Naive thymus-derived CD4-positive, alpha-beta T cell (primary cell): ENCODE measurements around the gene TRIM60. TPM values are rescaled to one million over a fixed set of nuclear protein-coding genes. Genes with fewer than 3 reads are reported as not detected.
"Not testable (repeated sequence)": the region's sequence is repeated elsewhere in the genome, so short reads cannot be mapped to it uniquely, and the experiment has no call there.

Experiments used
- ATAC-seq: fragments of 150-1000 bp; cut with Tn5 transposase; 2 replicates; pipeline ENCODE4 v1.10.0; 2021; ENCODE audit warnings: mild to moderate bottlenecking, moderate library complexity
- CTCF ChIA-PET: fragments of 350-600 bp; sonication (Branson Sonifier 250); formaldehyde crosslinking; loops from one replicate; lab custom pipeline; 2021; ENCODE audit warnings: antibody characterized with exemption; lab: Charles Lee
- POLR2A ChIA-PET: fragments of 350-600 bp; sonication (Branson Sonifier 250); formaldehyde crosslinking; loops from one replicate; lab custom pipeline; 2021; ENCODE audit warnings: antibody characterized with exemption, inconsistent platforms; lab: Charles Lee
- DNase-seq, 9 donors: peaks; one replicate each; pipeline versions ENCODE4 v3.0.0 to v3.0.0-alpha.2; 2020 to 2022; ENCODE audit warnings: mixed read lengths in 1 of 9
- H3K27ac ChIP-seq: one replicate; pipeline ENCODE4 v1.7.0; 2013; ENCODE audit warnings: mild to moderate bottlenecking, low read depth, low read length, moderate library complexity
- H3K27me3 ChIP-seq, 2 donors: one replicate each; pipeline ENCODE4 v1.7.0; 2013; ENCODE audit warnings: low read length in 2 of 2, mild to moderate bottlenecking in 2 of 2, moderate library complexity in 2 of 2; ENCODE audit not compliant: control insufficient read depth in 2 of 2, insufficient read depth in 2 of 2
- H3K36me3 ChIP-seq, 3 experiments: 1 replicate in 2 of 3; 2 replicates in 1 of 3; pipeline ENCODE4 v1.7.0; 2013; ENCODE audit warnings: low read length in 3 of 3, mild to moderate bottlenecking in 3 of 3, moderate library complexity in 1 of 3; ENCODE audit not compliant: insufficient read depth in 3 of 3, control insufficient read depth in 2 of 3
- H3K4me1 ChIP-seq, 2 donors: one replicate each; pipeline ENCODE4 v1.7.0; 2013; ENCODE audit warnings: low read length in 2 of 2, mild to moderate bottlenecking in 2 of 2, moderate library complexity in 1 of 2; ENCODE audit not compliant: control insufficient read depth in 2 of 2, insufficient read depth in 2 of 2
- H3K4me3 ChIP-seq: 2 replicates; pipeline ENCODE4 v1.7.0; 2013; ENCODE audit warnings: mild to moderate bottlenecking, low read length
- H3K9me3 ChIP-seq, 3 experiments: 1 replicate in 2 of 3; 2 replicates in 1 of 3; pipeline ENCODE4 v1.7.0; 2013; ENCODE audit warnings: low read length in 3 of 3; ENCODE audit not compliant: control insufficient read depth in 2 of 3
- H3K27ac Mint-ChIP-seq, 9 donors: one replicate each; pipeline ENCODE4 v1.8.0; 2020 to 2022; ENCODE audit warnings: mixed read lengths in 9 of 9, mild to moderate bottlenecking in 8 of 9, moderate library complexity in 5 of 9, inconsistent platforms in 2 of 9
- H3K27me3 Mint-ChIP-seq, 5 donors: one replicate each; pipeline ENCODE4 v1.8.0; 2021 to 2022; ENCODE audit warnings: mixed read lengths in 5 of 5, mild to moderate bottlenecking in 1 of 5
- H3K36me3 Mint-ChIP-seq, 5 donors: one replicate each; pipeline ENCODE4 v1.8.0; 2020 to 2022; ENCODE audit warnings: mixed read lengths in 5 of 5, mild to moderate bottlenecking in 3 of 5, inconsistent platforms in 1 of 5
- H3K4me1 Mint-ChIP-seq, 7 donors: one replicate each; pipeline ENCODE4 v1.8.0; 2020 to 2022; ENCODE audit warnings: mixed read lengths in 7 of 7, mild to moderate bottlenecking in 3 of 7, inconsistent platforms in 1 of 7
- H3K4me3 Mint-ChIP-seq, 10 donors: one replicate each; pipeline ENCODE4 v1.8.0; 2020 to 2022; ENCODE audit warnings: mild to moderate bottlenecking in 10 of 10, mixed read lengths in 10 of 10, moderate library complexity in 6 of 10, inconsistent platforms in 2 of 10
- H3K9me3 Mint-ChIP-seq, 11 donors: one replicate each; pipeline ENCODE4 v1.8.0; 2020 to 2022; ENCODE audit warnings: mixed read lengths in 11 of 11, mild to moderate bottlenecking in 4 of 11, inconsistent platforms in 1 of 11, moderate library complexity in 1 of 11
- intact Hi-C, 2 donors: fragments of 100-400 bp; cut with micrococcal nuclease; formaldehyde crosslinking; loops; one replicate each; pipeline ENCODE4 v1.15.1; 2023
- polyA plus RNA-seq, 2 donors: library from polyadenylated mRNA; unstranded; fragments of 300-500 nt; fragmentation: Illumina TruSeq; gene quantifications; one replicate each; pipeline ENCODE4 v1.2.3, GENCODE V29; 2021
- total RNA-seq, 6 experiments: library from RNA in 5 of 6; stranded (reverse) in 5 of 6; gene quantifications; 1 replicate in 5 of 6; 2 replicates in 1 of 6; pipeline ENCODE4 v1.2.3 and lab custom pipeline; 2021 to 2026

Gene TRIM60
- total and polyA plus RNA-seq, 7 experiments from 2014 or later, result not detected

DNA sequence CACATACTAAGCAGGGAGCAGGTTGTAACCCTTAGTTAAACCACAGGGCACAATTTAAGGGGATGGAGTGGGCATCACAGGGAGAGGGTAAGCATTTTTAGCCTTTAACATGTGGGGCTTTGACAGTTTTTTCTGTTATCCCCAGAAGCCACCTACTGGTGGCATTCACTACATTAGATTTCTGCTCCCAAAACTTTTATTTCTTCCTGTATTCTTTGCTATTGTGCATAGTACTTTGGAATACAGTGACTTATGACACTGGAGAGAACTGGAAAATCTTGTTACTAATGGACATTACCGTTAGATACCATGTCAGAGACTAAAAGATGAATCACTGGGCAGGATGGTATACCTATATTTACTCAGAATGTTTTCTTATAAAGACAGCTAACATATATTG is 29.1 kb downstream of the TRIM60 start:
- Histone ChIP-seq H3K4me3 (no peak overlapping the region), H3K36me3 (no peaks in the 10 kb centered on the region), H3K9me3 (no peaks in the 10 kb centered on the region), H3K4me1 (no peaks in the 10 kb centered on the region), H3K27ac (no peak overlapping the region), H3K27me3 (no peaks in the 10 kb centered on the region)
- no peak overlapping the region for H3K4me3 Mint-ChIP-seq
- DNase-seq, result no peak
- H3K27me3 Mint-ChIP-seq, result no peaks in the 10 kb centered on the region
- H3K36me3 Mint-ChIP-seq, result no peaks in the 10 kb centered on the region
- POLR2A ChIA-PET, result no interaction called here
- no peak for ATAC-seq
- intact Hi-C loops, result no loop called here
- CTCF ChIA-PET, result no interaction called here
- H3K4me1 Mint-ChIP-seq, result no peaks in the 10 kb centered on the region
- H3K27ac Mint-ChIP-seq, result no peak overlapping the region
- H3K9me3 Mint-ChIP-seq, result no peaks in the 10 kb centered on the region

DNA sequence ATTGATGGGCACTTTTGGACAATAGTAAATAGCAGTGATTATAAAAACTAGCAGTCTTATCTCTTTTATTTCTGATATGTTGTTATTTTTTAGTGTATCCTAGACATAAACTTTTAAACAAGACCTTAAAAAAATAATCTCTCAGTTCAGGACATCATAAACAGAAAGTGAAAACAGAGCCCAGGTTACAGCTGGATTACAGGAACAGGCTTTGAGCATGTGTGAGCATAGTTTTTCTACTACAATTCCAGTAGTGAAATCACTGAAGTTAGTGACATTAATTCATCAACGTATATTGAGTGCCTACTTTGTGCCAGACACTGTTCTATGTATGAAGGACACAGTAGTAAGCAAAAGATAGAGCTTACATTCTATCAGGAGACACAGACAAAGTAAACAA is 38.8 kb downstream of the TRIM60 start:
- ChIA-PET POLR2A (no interaction called here), CTCF (no interaction called here)
- H3K27ac Mint-ChIP-seq, result no peak overlapping the region
- intact Hi-C loops, result no loop called here
- H3K9me3 Mint-ChIP-seq, result no peaks in the 10 kb centered on the region
- no peaks in the 10 kb centered on the region for H3K4me1 ChIP-seq
- DNase-seq, result no peak
- H3K36me3 ChIP-seq, result no peaks in the 10 kb centered on the region
- no peak overlapping the region for H3K4me3 Mint-ChIP-seq
- H3K4me3 ChIP-seq, result no peak overlapping the region
- peaks cover 0 to 5% (median 0%) of the 10 kb centered on the region in 7 donors for H3K4me1 Mint-ChIP-seq
- no peaks in the 10 kb centered on the region for H3K27me3 ChIP-seq
- no peaks in the 10 kb centered on the region for H3K27me3 Mint-ChIP-seq
- no peaks in the 10 kb centered on the region for H3K9me3 ChIP-seq
- H3K27ac ChIP-seq, result no peak overlapping the region
- peaks cover 0 to 18% (median 9%) of the 10 kb centered on the region in 5 donors for H3K36me3 Mint-ChIP-seq
- ATAC-seq, result no peak

DNA sequence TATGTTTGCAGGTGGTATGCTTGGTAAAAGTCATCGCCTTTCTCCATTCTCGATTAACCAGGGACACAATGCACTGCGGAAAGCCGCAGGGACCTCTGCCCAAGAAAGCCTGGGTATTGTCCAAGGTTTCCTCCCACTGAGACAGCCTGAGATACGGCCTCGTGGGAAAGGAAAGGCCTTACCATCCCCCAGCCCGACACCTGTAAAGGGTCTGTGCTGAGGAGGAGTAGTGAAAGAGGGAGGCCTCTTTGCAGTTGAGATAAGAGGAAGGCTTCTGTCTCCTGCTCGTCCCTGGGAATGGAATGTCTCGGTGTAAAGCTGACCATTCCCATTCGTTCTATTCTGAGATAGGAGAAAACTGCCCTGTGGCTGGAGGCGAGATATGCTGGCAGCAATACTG is 41.5 kb downstream of the TRIM60 start:
- POLR2A ChIA-PET, H3K36me3 ChIP-seq, H3K27ac Mint-ChIP-seq, DNase-seq, CTCF ChIA-PET, H3K4me1 ChIP-seq, ATAC-seq, H3K4me3 Mint-ChIP-seq, H3K27me3 ChIP-seq, intact Hi-C loops, H3K27me3 Mint-ChIP-seq, H3K9me3 ChIP-seq, H3K9me3 Mint-ChIP-seq, H3K27ac ChIP-seq, H3K4me3 ChIP-seq: not testable (repeated sequence)
- peaks cover 0 to 38% (median 20%) of the 10 kb centered on the region in 5 donors for H3K36me3 Mint-ChIP-seq
- peaks cover 0 to 16% (median 0%) of the 10 kb centered on the region in 7 donors for H3K4me1 Mint-ChIP-seq

DNA sequence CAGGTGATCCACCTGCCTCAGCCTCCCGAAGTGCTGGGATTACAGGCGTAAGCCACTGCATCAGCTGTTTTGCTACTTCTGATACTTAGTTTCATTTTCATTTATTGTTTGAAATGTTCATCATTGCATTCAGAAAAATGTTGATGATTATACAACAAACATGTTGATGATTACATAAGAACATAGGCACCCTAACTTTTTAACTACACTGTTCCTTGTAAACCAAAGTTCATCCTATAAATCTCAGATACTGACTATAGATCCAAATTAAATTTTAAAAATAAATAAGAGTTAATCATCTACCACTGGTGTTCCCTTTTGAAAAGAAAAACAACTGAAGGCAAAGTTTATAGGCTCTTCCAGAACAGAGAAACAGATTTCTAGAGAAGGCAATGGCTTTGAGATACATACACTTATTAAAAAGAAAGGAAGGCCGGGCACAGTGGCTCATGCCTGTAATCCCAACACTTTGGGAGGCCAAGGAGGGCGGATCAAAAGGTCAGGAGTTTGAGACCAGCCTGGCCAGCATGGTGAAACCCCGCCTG is 45.3 kb downstream of the TRIM60 start:
- H3K9me3 Mint-ChIP-seq, result peaks cover 0 to 1% (median 0%) of the 10 kb centered on the region in 11 donors
- ChIA-PET POLR2A (no interaction called here), CTCF (no interaction called here)
- H3K36me3 Mint-ChIP-seq, result peaks cover 3 to 47% (median 25%) of the 10 kb centered on the region in 5 donors
- H3K9me3 ChIP-seq, result no peaks in the 10 kb centered on the region
- H3K4me1 ChIP-seq, result no peaks in the 10 kb centered on the region
- intact Hi-C loops, result no loop called here
- no peak for DNase-seq
- H3K27me3 Mint-ChIP-seq, result no peaks in the 10 kb centered on the region
- no peak overlapping the region for H3K4me3 ChIP-seq
- peak overlapping the region in 1 of 9 donors; percentile 48 for H3K27ac Mint-ChIP-seq
- H3K36me3 ChIP-seq, result peaks cover 0 to 7% (median 0%) of the 10 kb centered on the region in 3 experiments
- no peak for ATAC-seq
- H3K4me1 Mint-ChIP-seq, result peaks cover 0 to 11% (median 0%) of the 10 kb centered on the region in 7 donors
- no peaks in the 10 kb centered on the region for H3K27me3 ChIP-seq
- no peak overlapping the region for H3K27ac ChIP-seq
- no peak overlapping the region for H3K4me3 Mint-ChIP-seq

DNA sequence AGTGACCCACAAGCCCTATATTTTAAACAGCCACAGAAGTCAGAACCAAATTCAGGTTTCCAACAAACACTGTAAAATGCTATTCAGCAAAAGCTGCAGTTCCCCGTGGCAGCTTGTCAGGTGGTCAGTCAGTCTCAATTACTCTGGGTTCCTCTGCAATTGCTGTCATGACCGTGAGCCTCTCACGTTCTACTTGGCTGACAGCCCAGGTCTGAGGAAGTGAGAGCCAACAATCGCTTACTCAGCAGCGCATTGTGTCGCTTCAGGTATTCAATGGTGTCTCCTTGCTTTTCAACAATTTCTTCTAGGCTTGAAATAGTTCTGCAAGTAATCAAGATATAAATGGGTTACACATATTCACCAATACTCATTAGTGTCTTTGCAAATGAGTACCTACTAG is 47.7 kb downstream of the TRIM60 start:
- Mint-ChIP-seq H3K36me3 (peaks cover 3 to 53% (median 28%) of the 10 kb centered on the region in 5 donors), H3K4me1 (peaks cover 0 to 11% (median 0%) of the 10 kb centered on the region in 7 donors), H3K4me3 (no peak overlapping the region), H3K27ac (no peak overlapping the region), H3K27me3 (no peaks in the 10 kb centered on the region), H3K9me3 (peaks cover 0 to 1% (median 0%) of the 10 kb centered on the region in 11 donors)
- Histone ChIP-seq H3K36me3 (peaks cover 0 to 8% (median 0%) of the 10 kb centered on the region in 3 experiments), H3K4me1 (no peaks in the 10 kb centered on the region), H3K27me3 (no peaks in the 10 kb centered on the region), H3K9me3 (no peaks in the 10 kb centered on the region), H3K4me3 (no peak overlapping the region), H3K27ac (no peak overlapping the region)
- ChIA-PET CTCF (no interaction called here), POLR2A (no interaction called here)
- ATAC-seq (no peak), DNase-seq (no peak)
- intact Hi-C loops, result no loop called here

DNA sequence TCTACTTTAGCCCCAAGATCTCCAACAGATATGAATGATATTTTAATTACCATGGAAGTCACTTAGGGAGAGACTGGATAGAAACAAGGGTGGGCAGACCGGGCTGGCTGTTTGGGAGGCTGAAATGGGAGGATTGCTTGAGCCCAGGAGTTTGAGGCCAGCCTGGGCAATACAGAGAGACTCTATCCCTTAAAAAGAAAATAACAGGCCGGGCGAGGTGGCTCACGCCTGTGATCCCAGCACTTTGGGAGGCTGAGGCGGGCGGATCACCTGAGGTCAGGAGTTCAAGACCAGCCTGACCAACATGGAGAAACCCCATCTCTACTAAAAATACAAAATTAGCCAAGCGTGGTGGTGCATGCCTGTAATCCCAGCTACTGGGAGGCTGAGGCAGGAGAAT is 53.0 kb downstream of the TRIM60 start:
- H3K9me3 Mint-ChIP-seq, POLR2A ChIA-PET, H3K27ac ChIP-seq, H3K4me3 Mint-ChIP-seq, H3K4me1 Mint-ChIP-seq, H3K27me3 ChIP-seq, intact Hi-C loops, H3K27me3 Mint-ChIP-seq, H3K4me1 ChIP-seq, H3K9me3 ChIP-seq, H3K27ac Mint-ChIP-seq, ATAC-seq, H3K4me3 ChIP-seq, DNase-seq, CTCF ChIA-PET: not testable (repeated sequence)
- H3K36me3 ChIP-seq, result peaks cover 5 to 33% (median 7%) of the 10 kb centered on the region in 3 experiments
- H3K36me3 Mint-ChIP-seq, result peaks cover 7 to 50% (median 28%) of the 10 kb centered on the region in 5 donors

DNA sequence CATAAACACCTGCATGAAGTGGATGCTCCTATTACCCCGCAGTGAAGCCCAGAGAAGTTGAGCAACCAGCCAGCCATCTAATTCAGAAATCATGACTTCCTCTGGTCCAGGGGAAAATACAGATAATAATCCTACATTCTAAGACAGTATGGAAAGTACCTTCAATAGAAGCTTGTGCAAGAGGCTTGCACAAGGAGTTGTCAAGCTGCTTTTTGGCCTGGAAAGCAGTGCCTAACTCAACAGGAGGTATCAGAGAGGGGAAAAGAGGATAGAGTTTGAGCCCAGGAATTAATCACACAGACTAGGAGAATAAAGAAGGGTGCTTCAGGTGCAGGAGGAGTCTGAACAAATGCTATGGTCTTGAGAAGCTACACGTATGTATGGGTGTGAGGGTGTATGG is 54.1 kb downstream of the TRIM60 start:
- ChIA-PET POLR2A (no interaction called here), CTCF (interaction anchor here (0.7 kb wide), 1 partner anchor 253 kb away, joined by 3 read pairs; no protein-coding TSS in a partner anchor)
- peak overlapping the region in 1 of 9 donors; percentile 28 for H3K27ac Mint-ChIP-seq
- H3K4me1 Mint-ChIP-seq, result no peaks in the 10 kb centered on the region
- no peaks in the 10 kb centered on the region for H3K9me3 ChIP-seq
- ATAC-seq (no peak), DNase-seq (no peak)
- H3K4me3 ChIP-seq, result no peak overlapping the region
- H3K27ac ChIP-seq, result no peak overlapping the region
- no peaks in the 10 kb centered on the region for H3K27me3 ChIP-seq
- no peaks in the 10 kb centered on the region for H3K27me3 Mint-ChIP-seq
- peaks cover 5 to 33% (median 7%) of the 10 kb centered on the region in 3 experiments for H3K36me3 ChIP-seq
- H3K9me3 Mint-ChIP-seq, result peaks cover 0 to 2% (median 0%) of the 10 kb centered on the region in 11 donors
- peaks cover 7 to 47% (median 28%) of the 10 kb centered on the region in 5 donors for H3K36me3 Mint-ChIP-seq
- H3K4me1 ChIP-seq, result no peaks in the 10 kb centered on the region
- no peak overlapping the region for H3K4me3 Mint-ChIP-seq
- intact Hi-C loops, result no loop called here
